CD4-positive, alpha-beta memory T cell (primary cell): ENCODE results near the gene TMEM217. TPM values are rescaled to one million over a fixed set of nuclear protein-coding genes. Genes with fewer than 3 reads are reported as not detected.

Experiments used
- CTCF ChIA-PET: fragments of 350-600 bp; sonication (Branson Sonifier 250); formaldehyde crosslinking; loops from one replicate; lab custom pipeline; 2021; ENCODE audit warnings: inconsistent platforms; ENCODE audit not compliant: partially characterized antibody; lab: Charles Lee
- POLR2A ChIA-PET: fragments of 350-600 bp; sonication (Branson Sonifier 250); formaldehyde crosslinking; loops from one replicate; lab custom pipeline; 2021; ENCODE audit not compliant: partially characterized antibody; lab: Charles Lee
- DNase-seq, 5 donors: peaks; one replicate each; pipeline versions ENCODE4 v3.0.0 to v3.0.0-alpha.2; 2020 to 2022; ENCODE audit warnings: mixed read lengths in 1 of 5
- H3K27ac ChIP-seq: one replicate; pipeline ENCODE4 v1.7.0; 2013; ENCODE audit warnings: low read depth, low read length
- H3K27me3 ChIP-seq: 2 replicates; pipeline ENCODE4 v1.7.0; 2013; ENCODE audit warnings: mild to moderate bottlenecking, low read length, moderate library complexity; ENCODE audit not compliant: insufficient read depth
- H3K36me3 ChIP-seq: 2 replicates; pipeline ENCODE4 v1.7.0; 2013; ENCODE audit warnings: mild to moderate bottlenecking, low read length, moderate library complexity; ENCODE audit not compliant: insufficient read depth
- H3K4me1 ChIP-seq: 2 replicates; pipeline ENCODE4 v1.7.0; 2013; ENCODE audit warnings: mild to moderate bottlenecking, low read length, moderate library complexity; ENCODE audit not compliant: insufficient read depth
- H3K4me3 ChIP-seq, 2 donors: one replicate each; pipeline ENCODE4 v1.7.0; 2013; ENCODE audit warnings: low read length in 2 of 2, mild to moderate bottlenecking in 1 of 2
- H3K9me3 ChIP-seq, 2 donors: one replicate each; pipeline ENCODE4 v1.7.0; 2013; ENCODE audit warnings: low read length in 2 of 2, control low read depth in 1 of 2; ENCODE audit not compliant: control insufficient read depth in 1 of 2
- H3K27ac Mint-ChIP-seq, 7 donors: one replicate each; pipeline ENCODE4 v1.8.0; 2020 to 2021; ENCODE audit warnings: mixed read lengths in 7 of 7, mild to moderate bottlenecking in 6 of 7, inconsistent platforms in 3 of 7, moderate library complexity in 3 of 7
- H3K27me3 Mint-ChIP-seq, 2 donors: one replicate each; pipeline ENCODE4 v1.8.0; 2020 to 2021; ENCODE audit warnings: mixed read lengths in 2 of 2
- H3K36me3 Mint-ChIP-seq, 2 donors: one replicate each; pipeline ENCODE4 v1.8.0; 2020 to 2021; ENCODE audit warnings: mixed read lengths in 2 of 2, inconsistent platforms in 1 of 2, mild to moderate bottlenecking in 1 of 2
- H3K4me1 Mint-ChIP-seq, 4 donors: one replicate each; pipeline ENCODE4 v1.8.0; 2020 to 2021; ENCODE audit warnings: mixed read lengths in 4 of 4, mild to moderate bottlenecking in 1 of 4
- H3K4me3 Mint-ChIP-seq, 8 donors: one replicate each; pipeline ENCODE4 v1.8.0; 2020 to 2021; ENCODE audit warnings: mixed read lengths in 8 of 8, mild to moderate bottlenecking in 7 of 8, moderate library complexity in 6 of 8, inconsistent platforms in 3 of 8
- H3K9me3 Mint-ChIP-seq, 8 donors: one replicate each; pipeline ENCODE4 v1.8.0; 2020 to 2021; ENCODE audit warnings: mixed read lengths in 8 of 8, mild to moderate bottlenecking in 5 of 8, inconsistent platforms in 3 of 8, moderate library complexity in 1 of 8
- intact Hi-C: fragments of 100-400 bp; cut with micrococcal nuclease; formaldehyde crosslinking; loops from one replicate; pipeline ENCODE4 v1.15.1; 2023
- polyA plus RNA-seq, 2 donors: library from polyadenylated mRNA; unstranded; fragments of 300-500 nt; fragmentation: Illumina TruSeq; gene quantifications; one replicate each; pipeline ENCODE4 v1.2.3, GENCODE V29; 2021
- total RNA-seq, 2 experiments: library from RNA; stranded (reverse); gene quantifications; one replicate each; pipeline ENCODE4 v1.2.3, GENCODE V29; 2021

Gene TMEM217
- total and polyA plus RNA-seq, 4 experiments from 2014 or later = 0.31 to 1.4 (median 0.42) TPM; not detected in 1

- no peaks in the 10 kb centered on the region for H3K27me3 Mint-ChIP-seq
- intact Hi-C loops = no loop called here
- H3K9me3 Mint-ChIP-seq = no peaks in the 10 kb centered on the region
Observed at GRCh38 chr6:37269105-37269504, 11.2 kb upstream of the TMEM217 start.

GRCh38 chr6:37265860-37266259 is 7.9 kb upstream of the TMEM217 start:
- Mint-ChIP-seq H3K27ac (no peak overlapping the region), H3K9me3 (no peaks in the 10 kb centered on the region), H3K4me3 (no peak overlapping the region), H3K27me3 (no peaks in the 10 kb centered on the region), H3K4me1 (peaks cover 25 to 55% (median 36%) of the 10 kb centered on the region in 4 donors), H3K36me3 (peaks cover 21 to 22% of the 10 kb centered on the region in 2 donors)
- no peak for DNase-seq
- H3K36me3 ChIP-seq = no peaks in the 10 kb centered on the region
- CTCF ChIA-PET = no interaction called here
- H3K27ac ChIP-seq = no peak overlapping the region
- POLR2A ChIA-PET = no interaction called here
- no peaks in the 10 kb centered on the region for H3K27me3 ChIP-seq
- peaks cover 4% of the 10 kb centered on the region for H3K4me1 ChIP-seq
- H3K4me3 ChIP-seq = no peak overlapping the region
- no peaks in the 10 kb centered on the region for H3K9me3 ChIP-seq
- intact Hi-C loops = no loop called here

More at GRCh38 chr6:37269105-37269504, 11.2 kb upstream of the TMEM217 start:
- Mint-ChIP-seq H3K27ac (peak overlapping the region in 1 of 7 donors; percentile 38), H3K36me3 (peaks cover 24 to 33% of the 10 kb centered on the region in 2 donors), H3K4me1 (peaks cover 29 to 55% (median 38%) of the 10 kb centered on the region in 4 donors), H3K4me3 (no peak overlapping the region)
- ChIA-PET CTCF (no interaction called here), POLR2A (no interaction called here)
- DNase-seq = no peak
- H3K4me1 ChIP-seq = peaks cover 12% of the 10 kb centered on the region
- no peaks in the 10 kb centered on the region for H3K27me3 ChIP-seq
- H3K9me3 ChIP-seq = no peaks in the 10 kb centered on the region
- no peak overlapping the region for H3K4me3 ChIP-seq
- no peak overlapping the region for H3K27ac ChIP-seq
- H3K36me3 ChIP-seq = no peaks in the 10 kb centered on the region

DNA sequence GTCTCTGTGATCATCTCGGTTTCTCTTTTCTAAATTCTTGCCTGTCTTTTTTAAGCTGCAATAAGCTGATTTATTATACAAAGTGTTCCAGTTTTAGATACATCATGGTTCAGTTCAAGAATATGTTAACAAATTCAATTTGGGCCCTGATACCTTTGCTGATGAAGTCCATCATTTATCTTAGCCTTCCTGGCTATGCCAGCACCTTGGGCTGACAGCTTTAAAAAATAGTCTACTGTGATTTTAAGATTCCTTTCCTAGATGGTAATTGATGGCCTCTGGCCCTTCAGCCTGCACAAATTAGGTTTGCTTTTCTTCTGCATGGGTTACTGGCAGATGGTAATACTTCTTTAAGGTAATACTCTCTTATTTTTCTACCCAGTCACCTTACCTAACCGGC is 7.1 kb upstream of the TMEM217 start:
- Mint-ChIP-seq H3K36me3 (peaks cover 16 to 18% of the 10 kb centered on the region in 2 donors), H3K27ac (no peak overlapping the region), H3K27me3 (no peaks in the 10 kb centered on the region), H3K4me3 (no peak overlapping the region), H3K4me1 (peaks cover 27 to 58% (median 37%) of the 10 kb centered on the region in 4 donors), H3K9me3 (no peaks in the 10 kb centered on the region)
- no peak for DNase-seq
- Histone ChIP-seq H3K36me3 (no peaks in the 10 kb centered on the region), H3K27ac (no peak overlapping the region), H3K27me3 (no peaks in the 10 kb centered on the region), H3K4me1 (peaks cover 13% of the 10 kb centered on the region), H3K4me3 (no peak overlapping the region), H3K9me3 (no peaks in the 10 kb centered on the region)
- CTCF ChIA-PET = no interaction called here
- POLR2A ChIA-PET = no interaction called here
- intact Hi-C loops = no loop called here

DNA sequence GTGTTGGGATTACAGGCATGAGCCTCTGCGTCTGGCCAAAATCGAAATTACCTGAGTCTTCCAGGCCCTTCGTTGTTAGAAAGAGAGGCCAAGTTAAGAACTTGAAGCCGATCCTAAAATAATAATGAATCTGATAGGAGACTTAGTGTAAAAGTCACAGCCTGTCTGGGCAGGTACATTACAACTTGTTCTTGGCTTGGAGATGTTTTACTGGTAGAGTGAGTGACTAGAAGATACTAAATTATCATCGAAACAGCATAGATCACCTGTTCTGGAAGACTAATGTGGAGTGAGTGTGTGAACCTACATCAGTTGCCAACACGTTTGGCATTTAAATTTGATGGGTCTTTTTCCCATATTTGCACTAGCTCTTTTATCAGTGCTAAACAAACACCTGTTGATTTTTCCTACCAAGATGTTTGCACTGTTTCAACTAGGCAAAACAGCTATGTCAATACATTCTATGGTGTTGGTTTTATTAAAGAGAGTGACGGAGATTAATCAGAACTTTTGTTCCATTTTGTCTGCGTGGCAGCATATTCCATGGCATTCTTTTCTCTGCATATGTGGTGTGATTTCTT is 4.6 kb upstream of the TMEM217 start:
- CTCF ChIA-PET = interaction anchor here (1.7 kb wide), 1 partner anchor 17 kb away, joined by 3 read pairs; no protein-coding TSS in a partner anchor
- Mint-ChIP-seq H3K27ac (peak overlapping the region in 1 of 7 donors; percentile 7), H3K27me3 (no peaks in the 10 kb centered on the region), H3K9me3 (no peaks in the 10 kb centered on the region), H3K4me1 (peaks cover 39 to 72% (median 54%) of the 10 kb centered on the region in 4 donors), H3K4me3 (no peak overlapping the region), H3K36me3 (peaks cover 7 to 8% of the 10 kb centered on the region in 2 donors)
- H3K4me1 ChIP-seq = peaks cover 32% of the 10 kb centered on the region
- no peak overlapping the region for H3K4me3 ChIP-seq
- H3K36me3 ChIP-seq = no peaks in the 10 kb centered on the region
- intact Hi-C loops = no loop called here
- POLR2A ChIA-PET = no interaction called here
- no peaks in the 10 kb centered on the region for H3K9me3 ChIP-seq
- H3K27ac ChIP-seq = no peak overlapping the region
- DNase-seq = no peak
- no peaks in the 10 kb centered on the region for H3K27me3 ChIP-seq

GRCh38 chr6:37261198-37261597 is 3.3 kb upstream of the TMEM217 start:
- ChIA-PET POLR2A (no interaction called here), CTCF (no interaction called here)
- no peak overlapping the region for H3K4me3 ChIP-seq
- peaks cover 43 to 84% (median 61%) of the 10 kb centered on the region in 4 donors for H3K4me1 Mint-ChIP-seq
- H3K27me3 ChIP-seq = no peaks in the 10 kb centered on the region
- no peak overlapping the region for H3K27ac ChIP-seq
- DNase-seq = no peak
- H3K27me3 Mint-ChIP-seq = no peaks in the 10 kb centered on the region
- H3K9me3 ChIP-seq = no peaks in the 10 kb centered on the region
- H3K9me3 Mint-ChIP-seq = no peaks in the 10 kb centered on the region
- peaks cover 7 to 8% of the 10 kb centered on the region in 2 donors for H3K36me3 Mint-ChIP-seq
- H3K27ac Mint-ChIP-seq = peak overlapping the region in 1 of 7 donors; percentile 56
- H3K4me1 ChIP-seq = peaks cover 38% of the 10 kb centered on the region
- intact Hi-C loops = no loop called here
- no peaks in the 10 kb centered on the region for H3K36me3 ChIP-seq
- H3K4me3 Mint-ChIP-seq = no peak overlapping the region

DNA sequence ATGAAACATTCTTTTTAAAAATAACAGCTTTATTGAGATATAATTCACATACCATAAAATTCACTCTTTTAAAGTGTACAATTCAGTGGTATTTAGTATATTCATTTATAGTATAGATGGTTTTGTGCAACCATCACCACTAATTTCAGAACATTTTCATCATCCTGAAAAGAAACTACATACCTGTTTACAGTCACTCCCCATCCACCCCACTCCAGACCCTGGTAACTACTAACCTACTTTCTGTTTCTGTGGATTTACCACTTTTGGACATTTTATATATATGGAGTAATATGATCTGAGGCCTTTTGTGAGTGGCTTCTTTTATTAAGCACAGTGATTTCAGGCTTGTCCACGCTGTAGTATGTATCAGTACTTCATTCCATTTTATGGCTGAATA is 2.5 kb upstream of the TMEM217 start:
- intact Hi-C loops = no loop called here
- H3K9me3 Mint-ChIP-seq = no peaks in the 10 kb centered on the region
- CTCF ChIA-PET = no interaction called here
- POLR2A ChIA-PET = no interaction called here
- DNase-seq = no peak
- peaks cover 39 to 82% (median 56%) of the 10 kb centered on the region in 4 donors for H3K4me1 Mint-ChIP-seq
- H3K36me3 Mint-ChIP-seq = peaks cover 7 to 8% of the 10 kb centered on the region in 2 donors
- H3K27me3 ChIP-seq = no peaks in the 10 kb centered on the region
- peak overlapping the region in 1 of 8 donors; percentile 47 for H3K4me3 Mint-ChIP-seq
- H3K36me3 ChIP-seq = no peaks in the 10 kb centered on the region
- H3K4me3 ChIP-seq = no peak overlapping the region
- H3K27me3 Mint-ChIP-seq = no peaks in the 10 kb centered on the region
- H3K27ac Mint-ChIP-seq = peak overlapping the region in 5 of 7 donors; percentile 3 to 88 (median 32)
- peaks cover 38% of the 10 kb centered on the region for H3K4me1 ChIP-seq
- no peaks in the 10 kb centered on the region for H3K9me3 ChIP-seq
- no peak overlapping the region for H3K27ac ChIP-seq

DNA sequence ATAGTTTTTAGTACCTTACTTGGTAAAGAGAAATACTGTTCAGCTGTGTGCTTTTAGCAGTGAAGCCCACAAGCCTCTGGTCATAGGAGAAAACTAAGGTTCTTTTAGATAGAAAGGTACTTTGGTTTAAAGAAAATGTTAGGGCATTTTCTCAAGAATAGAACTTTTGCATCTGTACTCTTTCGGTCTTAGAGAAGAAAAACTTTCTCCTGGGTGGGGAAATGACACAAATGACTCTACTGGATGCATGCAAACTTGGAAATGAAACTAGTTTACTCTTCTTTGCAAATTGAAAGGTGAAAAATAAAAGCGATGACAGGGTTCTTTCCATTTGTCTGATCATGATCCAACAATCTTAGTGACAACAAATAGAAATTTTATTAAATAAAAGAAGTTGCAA is 2.1 kb upstream of the TMEM217 start:
- POLR2A ChIA-PET = no interaction called here
- CTCF ChIA-PET = no interaction called here
- Mint-ChIP-seq H3K27me3 (no peaks in the 10 kb centered on the region), H3K27ac (peak overlapping the region; percentile 87 to 97 (median 93)), H3K36me3 (peaks cover 7 to 8% of the 10 kb centered on the region in 2 donors), H3K9me3 (no peaks in the 10 kb centered on the region), H3K4me1 (peaks cover 35 to 78% (median 52%) of the 10 kb centered on the region in 4 donors), H3K4me3 (peak overlapping the region in 7 of 8 donors; percentile 6 to 96 (median 90))
- H3K36me3 ChIP-seq = no peaks in the 10 kb centered on the region
- H3K4me3 ChIP-seq = peak overlapping the region in 1 of 2 donors; percentile 20
- H3K27me3 ChIP-seq = no peaks in the 10 kb centered on the region
- no peak for DNase-seq
- peaks cover 38% of the 10 kb centered on the region for H3K4me1 ChIP-seq
- peak overlapping the region; percentile 97 for H3K27ac ChIP-seq
- H3K9me3 ChIP-seq = no peaks in the 10 kb centered on the region
- intact Hi-C loops = no loop called here
